ENCODE measurements around the gene TMEM151B.
A peak's percentile ranks its signal among the peaks of the same experiment; 100 is the strongest.

Gene TMEM151B

GRCh38 chr6:44233567-44234100 lies 36.6 kb upstream of the TMEM151B start:
- DNase-seq: no peak

DNA sequence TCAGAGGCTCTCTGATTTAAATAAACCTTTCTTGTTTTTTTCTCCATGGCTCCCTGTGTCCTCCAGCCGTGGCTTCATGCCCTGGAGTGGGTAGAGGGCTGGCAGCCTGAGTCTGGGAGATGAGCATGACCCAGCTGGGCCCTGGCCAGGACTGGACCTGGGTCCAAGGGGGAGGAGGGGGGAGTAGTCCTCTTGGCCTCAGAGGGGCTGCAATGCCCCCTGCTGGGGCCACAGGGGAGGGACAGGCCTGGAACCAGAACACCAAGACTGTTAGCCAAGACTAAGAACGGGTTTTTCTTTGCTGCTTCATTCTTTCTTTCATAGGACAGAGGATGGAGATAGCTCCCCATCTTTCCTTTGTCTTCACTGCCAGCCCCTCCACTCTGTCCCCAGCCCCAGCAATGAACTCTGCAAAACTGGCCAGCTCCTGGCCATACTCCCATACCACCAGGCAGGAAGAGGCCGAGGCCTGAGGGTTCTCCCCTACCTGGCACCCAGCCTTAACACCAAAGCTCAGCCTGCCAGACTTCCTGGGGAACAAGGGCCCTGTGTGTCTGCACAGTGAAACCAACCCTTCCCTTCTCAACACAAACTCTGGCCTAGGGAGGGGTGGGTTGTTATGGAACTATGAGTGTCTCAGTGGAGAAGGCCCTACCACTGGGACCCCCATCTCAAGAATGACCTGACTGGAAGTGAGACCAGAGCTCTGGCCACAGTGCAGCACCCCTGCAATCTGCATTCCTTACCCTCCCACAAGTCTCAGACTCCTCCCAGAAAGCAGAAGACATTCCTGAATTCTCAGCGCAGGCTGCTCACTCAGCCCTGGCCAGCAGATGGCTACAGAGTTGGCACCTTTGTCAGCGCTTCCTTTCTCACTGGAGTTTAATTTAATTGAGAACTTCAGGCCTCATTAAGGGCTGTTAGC lies 35.9 kb upstream of the TMEM151B start:
- DNase-seq: no peak

GRCh38 chr6:44235269-44235668 lies 35.0 kb upstream of the TMEM151B start:
- DNase-seq: no peak

DNA sequence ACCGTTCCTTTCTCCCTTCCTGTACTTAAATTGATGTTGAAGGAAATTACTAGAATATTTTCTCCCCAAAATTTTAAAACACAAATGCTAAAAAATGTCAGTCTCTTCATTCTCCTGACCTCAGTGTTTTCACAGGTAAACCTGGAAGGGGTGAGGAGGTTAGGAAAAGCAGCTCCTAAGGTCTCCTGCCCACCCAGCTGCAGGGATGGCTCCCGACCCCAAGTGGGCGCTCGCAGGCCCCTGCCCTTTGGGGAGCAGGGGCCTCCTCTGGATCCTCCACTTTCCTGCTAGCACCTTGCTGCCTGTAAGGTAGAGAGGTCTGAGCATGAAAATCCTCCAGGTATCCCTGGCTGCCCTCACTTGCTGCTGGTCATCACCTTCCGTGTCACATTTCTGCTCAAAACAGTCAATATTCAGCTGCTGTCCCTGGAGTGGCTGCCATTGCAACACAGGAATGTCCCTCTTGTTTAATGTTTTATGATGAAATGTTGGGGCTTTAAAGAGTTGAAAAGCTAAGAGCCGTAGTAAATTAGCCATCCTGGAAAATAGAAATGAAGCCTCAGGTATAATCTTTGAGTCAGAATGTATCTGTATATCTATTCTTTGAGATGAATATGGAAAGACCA lies 34.2 kb upstream of the TMEM151B start:
- no peak for DNase-seq

GRCh38 chr6:44237021-44237812 lies 33.0 kb upstream of the TMEM151B start:
- DNase-seq: peak; percentile 68

- peak; percentile 82 for DNase-seq
Measured at GRCh38 chr6:44237813-44238433, 32.3 kb upstream of the TMEM151B start.

DNA sequence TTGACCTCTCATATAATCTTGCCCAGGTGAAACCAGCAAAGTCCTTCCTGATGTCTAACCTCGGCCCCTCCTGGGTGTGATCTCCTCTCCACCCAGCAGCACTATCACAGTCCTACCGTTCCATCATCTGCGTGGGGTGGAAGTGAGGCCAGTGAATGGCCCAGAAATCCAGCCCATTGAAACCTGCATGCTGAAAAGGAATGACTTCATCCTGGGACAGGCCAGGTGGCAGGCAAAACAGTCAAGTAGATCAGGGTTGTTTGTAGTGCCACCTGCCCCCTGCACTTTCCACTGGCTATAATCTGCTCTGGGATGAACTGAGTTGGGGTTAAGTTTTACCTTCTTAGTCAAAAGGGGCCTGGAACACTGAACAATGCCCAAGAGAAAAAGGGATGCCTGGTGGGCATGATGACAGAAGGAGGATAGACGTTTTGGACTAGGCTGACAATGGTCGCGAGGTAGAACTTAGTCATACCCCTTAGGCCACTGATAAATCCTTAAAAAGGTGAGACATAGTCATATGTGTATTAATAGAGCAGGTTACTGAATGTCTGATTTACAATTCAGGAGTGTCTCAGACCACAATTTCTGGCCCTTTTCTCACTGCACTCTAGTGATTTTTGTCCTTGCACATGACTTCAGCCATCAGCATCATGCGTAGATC lies 31.4 kb upstream of the TMEM151B start:
- no peak for DNase-seq

DNA sequence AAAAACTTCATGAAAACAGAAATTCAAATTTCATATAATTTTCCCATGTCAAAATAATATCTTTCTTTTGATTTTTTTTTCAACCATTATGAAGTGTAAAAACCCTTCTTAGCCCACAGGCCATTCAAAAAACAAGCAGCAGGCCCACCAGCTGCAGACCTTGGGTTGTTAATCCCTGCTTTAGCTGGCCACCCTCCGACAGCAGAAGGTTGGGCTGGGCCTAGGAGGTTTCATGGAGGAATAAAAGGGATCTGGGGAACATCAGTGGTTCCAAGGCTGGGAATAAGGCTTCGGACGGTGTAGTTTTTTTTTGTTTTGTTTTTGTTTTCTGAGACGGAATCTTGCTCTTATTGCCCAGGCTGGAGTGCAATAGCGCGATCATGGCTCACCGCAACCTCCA lies 26.9 kb upstream of the TMEM151B start:
- DNase-seq: no peak

- no peak for DNase-seq
Measured at GRCh38 chr6:44245391-44245911, 24.8 kb upstream of the TMEM151B start.

DNA sequence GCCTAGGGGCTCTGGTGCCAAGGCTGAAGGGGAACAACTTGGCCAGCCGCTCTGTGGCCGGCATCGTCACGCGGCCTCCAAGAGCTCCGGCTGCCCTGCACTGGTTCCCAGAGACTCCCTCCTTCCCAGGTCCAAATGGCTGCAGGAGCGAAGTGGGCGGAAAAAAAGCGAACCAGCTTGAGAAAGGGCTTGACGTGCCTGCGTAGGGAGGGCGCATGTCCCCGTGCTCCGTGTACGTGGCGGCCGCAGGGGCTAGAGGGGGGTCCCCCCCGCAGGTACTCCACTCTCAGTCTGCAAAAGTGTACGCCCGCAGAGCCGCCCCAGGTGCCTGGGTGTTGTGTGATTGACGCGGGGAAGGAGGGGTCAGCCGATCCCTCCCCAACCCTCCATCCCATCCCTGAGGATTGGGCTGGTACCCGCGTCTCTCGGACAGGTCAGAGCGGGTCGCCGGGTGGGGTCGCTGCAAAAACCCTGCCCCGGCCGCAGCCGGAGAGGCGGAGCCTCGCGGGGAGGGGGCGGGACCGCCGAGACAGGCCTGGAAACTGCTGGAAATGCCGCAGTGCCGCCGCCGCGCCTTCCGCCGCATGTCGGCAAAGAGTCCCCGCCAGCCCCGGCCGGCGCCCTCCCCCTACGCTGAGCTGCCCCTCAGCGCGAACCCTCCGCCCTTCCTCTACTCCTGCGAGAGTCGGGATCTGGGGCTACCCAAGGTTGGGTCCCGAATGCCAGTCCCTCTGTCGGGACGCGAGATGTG lies 24.2 kb upstream of the TMEM151B start:
- peak; percentile 89 for DNase-seq

- DNase-seq: peak; percentile 98
Measured at GRCh38 chr6:44246663-44247337, 23.4 kb upstream of the TMEM151B start, which contains the start of gene HSP90AB1. Gene HSP90AB1 (plus strand): TSS chr6:44247101. CDS start chr6:44248630, 1,529 bp downstream.

GRCh38 chr6:44247338-44248302 lies 22.6 kb upstream of the TMEM151B start:
- DNase-seq: peak; percentile 92

DNA sequence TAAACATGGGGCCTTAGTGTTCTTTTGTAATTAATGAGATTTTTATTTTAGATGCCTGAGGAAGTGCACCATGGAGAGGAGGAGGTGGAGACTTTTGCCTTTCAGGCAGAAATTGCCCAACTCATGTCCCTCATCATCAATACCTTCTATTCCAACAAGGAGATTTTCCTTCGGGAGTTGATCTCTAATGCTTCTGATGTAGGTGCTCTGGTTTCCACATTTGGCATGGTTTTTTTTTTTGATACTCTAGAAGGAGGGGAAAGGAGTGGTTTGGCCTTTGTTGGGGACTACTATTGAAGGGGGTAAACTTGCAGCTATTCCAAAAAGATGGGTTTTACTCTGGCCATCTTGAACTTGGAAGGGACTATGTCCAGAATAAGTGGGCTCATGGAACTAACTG lies 21.7 kb upstream of the TMEM151B start:
- DNase-seq: no peak

- DNase-seq: no peak
Measured at GRCh38 chr6:44249082-44249748, 21.0 kb upstream of the TMEM151B start.

GRCh38 chr6:44250067-44250717 lies 20.1 kb upstream of the TMEM151B start:
- no peak for DNase-seq

- DNase-seq: no peak
Measured at GRCh38 chr6:44250718-44251123, 19.5 kb upstream of the TMEM151B start.

DNA sequence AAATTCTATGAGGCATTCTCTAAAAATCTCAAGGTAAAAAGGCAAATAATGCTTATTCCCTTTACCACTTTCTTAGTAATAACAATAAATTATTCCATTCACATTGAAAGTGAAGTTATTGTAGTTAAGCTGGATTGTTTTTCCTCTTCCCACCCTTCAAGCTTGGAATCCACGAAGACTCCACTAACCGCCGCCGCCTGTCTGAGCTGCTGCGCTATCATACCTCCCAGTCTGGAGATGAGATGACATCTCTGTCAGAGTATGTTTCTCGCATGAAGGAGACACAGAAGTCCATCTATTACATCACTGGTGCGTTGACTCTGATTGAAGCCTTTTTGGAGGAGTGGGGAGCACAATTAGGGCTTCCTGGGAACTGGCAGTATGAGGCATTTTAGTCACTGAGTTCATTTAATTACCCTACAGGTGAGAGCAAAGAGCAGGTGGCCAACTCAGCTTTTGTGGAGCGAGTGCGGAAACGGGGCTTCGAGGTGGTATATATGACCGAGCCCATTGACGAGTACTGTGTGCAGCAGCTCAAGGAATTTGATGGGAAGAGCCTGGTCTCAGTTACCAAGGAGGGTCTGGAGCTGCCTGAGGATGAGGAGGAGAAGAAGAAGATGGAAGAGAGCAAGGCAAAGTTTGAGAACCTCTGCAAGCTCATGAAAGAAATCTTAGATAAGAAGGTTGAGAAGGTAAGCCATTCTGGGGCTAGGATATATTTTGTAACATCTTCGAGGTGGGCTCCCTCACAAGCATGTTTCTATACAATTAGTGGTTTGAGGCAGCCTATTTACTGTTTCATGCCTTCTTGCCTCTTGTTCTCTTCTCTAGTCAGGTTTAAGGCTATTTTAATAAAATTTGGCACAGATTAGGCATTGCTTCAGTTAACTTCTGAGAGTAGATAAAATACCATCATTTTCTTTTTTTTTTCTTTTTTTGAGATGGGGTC lies 18.4 kb upstream of the TMEM151B start:
- no peak for DNase-seq
